Liver (tissue), 9 donors: ENCODE results near the gene PLIN4. TPM values are rescaled to one million over a fixed set of nuclear protein-coding genes. Genes with fewer than 3 reads are reported as not detected.

Experiments
- DNase-seq: peaks from one replicate; pipeline ENCODE4 v3.0.0-alpha.2; 2017; ENCODE audit warnings: low spot score
- H3K27ac ChIP-seq, 2 donors: one replicate each; pipeline ENCODE4 v1.7.0; 2013; ENCODE audit warnings: inconsistent platforms in 2 of 2, low read length in 2 of 2, control low read depth in 1 of 2, low read depth in 1 of 2, mild to moderate bottlenecking in 1 of 2
- H3K27me3 ChIP-seq, 4 donors: one replicate each; pipeline versions ENCODE4 v1.6.1 to v1.7.0; 2013; ENCODE audit warnings: low read length in 3 of 4, inconsistent platforms in 1 of 4, mild to moderate bottlenecking in 1 of 4, moderate library complexity in 1 of 4; ENCODE audit not compliant: control insufficient read depth in 4 of 4, insufficient read depth in 4 of 4
- H3K36me3 ChIP-seq, 4 donors: one replicate each; pipeline versions ENCODE4 v1.6.1 to v1.7.0; 2013; ENCODE audit warnings: low read length in 3 of 4, mild to moderate bottlenecking in 3 of 4, low read depth in 1 of 4, moderate library complexity in 1 of 4; ENCODE audit not compliant: control insufficient read depth in 4 of 4, insufficient read depth in 3 of 4
- H3K4me1 ChIP-seq, 4 donors: one replicate each; pipeline versions ENCODE4 v1.6.1 to v1.7.0; 2013; ENCODE audit warnings: low read length in 3 of 4, mild to moderate bottlenecking in 3 of 4, moderate library complexity in 1 of 4; ENCODE audit not compliant: control insufficient read depth in 4 of 4, insufficient read depth in 4 of 4
- H3K4me3 ChIP-seq, 3 donors: one replicate each; pipeline versions ENCODE4 v1.6.1 to v1.7.0; 2013; ENCODE audit warnings: low read length in 3 of 3, control low read depth in 1 of 3, low read depth in 1 of 3, mild to moderate bottlenecking in 1 of 3
- H3K9ac ChIP-seq, 2 donors: one replicate each; pipeline ENCODE4 v1.7.0; 2013; ENCODE audit warnings: low read length in 2 of 2, mild to moderate bottlenecking in 2 of 2, moderate library complexity in 2 of 2, control low read depth in 1 of 2, low read depth in 1 of 2
- H3K9me3 ChIP-seq, 4 donors: one replicate each; pipeline versions ENCODE4 v1.6.1 to v1.7.0; 2013; ENCODE audit warnings: low read length in 3 of 4; ENCODE audit not compliant: control insufficient read depth in 4 of 4
- CTCF ChIP-seq: fragments of 150-350 bp; IDR thresholded peaks from 2 replicates; pipeline ENCODE4 v1.5.1; 2017; ENCODE audit warnings: improper control_type of control experiment, low read depth, low read length; ENCODE audit not compliant: missing input control
- EGR1 ChIP-seq, 2 donors: IDR thresholded peaks; 2 replicates each; pipeline ENCODE4 v1.6.1; 2016 to 2018; ENCODE audit warnings: antibody characterized with exemption in 2 of 2, low read depth in 2 of 2
- FOXA1 ChIP-seq: IDR thresholded peaks from 2 replicates; pipeline ENCODE4 v1.6.1; 2016; ENCODE audit warnings: antibody characterized with exemption
- FOXA2 ChIP-seq: IDR thresholded peaks from 2 replicates; pipeline ENCODE4 v1.6.1; 2016; ENCODE audit warnings: antibody characterized with exemption
- HNF4A ChIP-seq, 2 donors: conservative IDR thresholded peaks; 2 replicates each; pipeline ENCODE4 v1.6.1; 2016; ENCODE audit warnings: antibody characterized with exemption in 2 of 2, mild to moderate bottlenecking in 2 of 2
- JUND ChIP-seq, 2 donors: IDR thresholded peaks; 2 replicates each; pipeline ENCODE4 v1.6.1; 2016; ENCODE audit warnings: antibody characterized with exemption in 2 of 2
- NR2F2 ChIP-seq: IDR thresholded peaks from 2 replicates; pipeline ENCODE4 v1.6.1; 2016; ENCODE audit warnings: antibody characterized with exemption
- RAD21 ChIP-seq, 2 donors: IDR thresholded peaks; 2 replicates each; pipeline ENCODE4 v1.6.1; 2016; ENCODE audit warnings: antibody characterized with exemption in 2 of 2, mild to moderate bottlenecking in 2 of 2
- REST ChIP-seq: IDR thresholded peaks from 2 replicates; pipeline ENCODE4 v1.6.1; 2016; ENCODE audit warnings: antibody characterized with exemption, mild to moderate bottlenecking
- RXRA ChIP-seq, 2 donors: IDR thresholded peaks; 2 replicates each; pipeline ENCODE4 v1.6.1; 2017 to 2018; ENCODE audit warnings: antibody characterized with exemption in 2 of 2, mild to moderate bottlenecking in 1 of 2
- SP1 ChIP-seq: IDR thresholded peaks from 2 replicates; pipeline ENCODE4 v1.6.1; 2018; ENCODE audit warnings: antibody characterized with exemption, mild to moderate bottlenecking
- TAF1 ChIP-seq: conservative IDR thresholded peaks from 2 replicates; pipeline ENCODE4 v1.6.1; 2016; ENCODE audit warnings: antibody characterized with exemption, mild to moderate bottlenecking
- YY1 ChIP-seq: IDR thresholded peaks from 2 replicates; pipeline ENCODE4 v1.6.1; 2016; ENCODE audit warnings: antibody characterized with exemption, mild to moderate bottlenecking
- WGBS: extraction: QIAGEN DNeasy Blood & Tissue Kit; methylation state at CpG from one replicate; pipeline ENCODE4 v1.1.7; 2013; 5-methylcytosine and 5-hydroxymethylcytosine counted together
- polyA plus RNA-seq, 2 donors: library from polyadenylated mRNA; stranded (reverse) in 1 of 2; unstranded in 1 of 2; fragments of 200-250 nt in 1 of 2; fragments of >200 nt in 1 of 2; fragmentation: Nextera tagmentation in 1 of 2; extraction: Ambion mirVana in 1 of 2; gene quantifications; one replicate each; pipeline versions ENCODE4 v1.2.1 to v1.2.3, GENCODE V29; 2013 to 2015
- total RNA-seq, 2 donors: library from RNA; depleted of rRNA; stranded (reverse); fragments of >200 nt; gene quantifications; one replicate each; pipeline ENCODE4 v1.2.3, GENCODE V29; 2014
- TF ChIP-seq, protein P1 (sequence below): IDR thresholded peaks from 2 replicates; pipeline ENCODE4 v1.6.1; 2016; ENCODE audit warnings: antibody characterized with exemption
- TF ChIP-seq, protein P2 (sequence below): IDR thresholded peaks from 2 replicates; pipeline ENCODE4 v1.6.1; 2016; ENCODE audit warnings: antibody characterized with exemption
- donor health status: healthy.
- donor health status: healthy.
- donor health status: healthy.
- donor health status: healthy.
- donor health status: healthy.

The PLIN4 gene
- total and polyA plus RNA-seq, 4 donors, result 3.1 to 49.1 (median 9.5) TPM

- H3K27ac ChIP-seq, result no peak overlapping the region
- no peak overlapping the region for H3K9ac ChIP-seq
- no peak overlapping the region for H3K4me3 ChIP-seq
- DNase-seq, result no peak
- no peaks in the 10 kb centered on the region for H3K4me1 ChIP-seq
- peaks cover 11 to 58% (median 24%) of the 10 kb centered on the region in 4 donors for H3K36me3 ChIP-seq
- WGBS, result 94% methylated on average over 37 of the region's 37 CpGs
- no peaks in the 10 kb centered on the region for H3K27me3 ChIP-seq
- H3K9me3 ChIP-seq, result no peaks in the 10 kb centered on the region
- TF ChIP-seq RAD21 (IDR thresholded peaks at IDR 0.05) (no peak), REST (no peak), TAF1 (no peak), HNF4A (conservative IDR thresholded peaks at IDR 0.05) (no peak), NR2F2 (no peak)
Observed at GRCh38 chr19:4510435-4511255, 7.6 kb downstream of the PLIN4 start.

DNA sequence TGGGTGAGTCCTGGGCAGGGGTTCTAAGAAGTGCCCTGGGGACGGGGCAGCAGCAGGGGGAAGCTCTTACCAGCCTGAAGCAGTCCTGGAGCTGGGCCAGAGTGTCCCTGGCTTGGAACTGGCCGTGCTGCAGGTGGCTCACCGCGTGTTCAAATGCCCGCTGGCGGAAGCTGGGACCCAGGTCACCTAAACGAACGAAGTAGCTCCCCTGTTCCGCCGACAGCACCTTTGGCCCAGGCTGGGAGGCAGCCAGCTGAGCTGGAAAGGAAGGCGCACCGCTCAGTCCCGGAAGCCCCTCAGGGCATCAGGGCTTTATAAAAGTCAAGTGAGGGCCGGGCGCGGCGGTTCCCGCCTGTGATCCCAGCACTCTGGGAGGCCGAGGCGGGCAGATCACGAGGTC, 9.6 kb downstream of the PLIN4 start:
- Histone ChIP-seq H3K27ac (no peak overlapping the region), H3K36me3 (peaks cover 15 to 70% (median 28%) of the 10 kb centered on the region in 4 donors), H3K4me3 (no peak overlapping the region), H3K4me1 (no peaks in the 10 kb centered on the region), H3K9ac (no peak overlapping the region), H3K9me3 (no peaks in the 10 kb centered on the region), H3K27me3 (no peaks in the 10 kb centered on the region)
- WGBS, result 89% methylated on average over 21 of the region's 21 CpGs
- TF ChIP-seq FOXA1 (no peak), RAD21 (IDR thresholded peaks at IDR 0.05) (no peak), JUND (IDR thresholded peaks at IDR 0.05) (no peak), YY1 (no peak), TAF1 (no peak), RXRA (IDR thresholded peaks at IDR 0.05) (no peak)
- TF ChIP-seq, protein P1, sequence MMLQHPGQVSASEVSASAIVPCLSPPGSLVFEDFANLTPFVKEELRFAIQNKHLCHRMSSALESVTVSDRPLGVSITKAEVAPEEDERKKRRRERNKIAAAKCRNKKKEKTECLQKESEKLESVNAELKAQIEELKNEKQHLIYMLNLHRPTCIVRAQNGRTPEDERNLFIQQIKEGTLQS, result no peak
- no peak for DNase-seq

DNA sequence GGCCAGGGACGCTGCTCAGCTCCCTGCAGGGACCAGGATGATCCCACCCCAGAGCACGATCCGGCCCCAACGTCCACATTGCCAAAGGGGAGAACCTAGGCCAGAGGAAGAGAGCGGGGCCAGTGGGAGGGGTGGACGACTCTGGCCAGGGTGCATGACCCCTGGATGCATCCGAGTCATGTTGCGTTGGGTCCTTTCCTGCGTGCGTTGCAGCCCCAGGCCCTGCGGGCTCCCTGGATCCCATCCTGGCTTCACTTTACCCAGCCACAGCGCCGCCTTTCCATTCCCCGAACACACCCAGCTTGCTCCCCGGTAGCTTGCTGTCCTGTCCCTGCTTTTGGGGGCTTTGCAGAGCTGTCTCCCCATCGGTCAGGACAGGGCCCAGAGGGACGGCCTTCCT, 10.5 kb downstream of the PLIN4 start:
- Histone ChIP-seq H3K9me3 (no peaks in the 10 kb centered on the region), H3K9ac (no peak overlapping the region), H3K27ac (no peak overlapping the region), H3K4me3 (no peak overlapping the region), H3K36me3 (peaks cover 8 to 71% (median 23%) of the 10 kb centered on the region in 4 donors), H3K27me3 (no peaks in the 10 kb centered on the region), H3K4me1 (no peaks in the 10 kb centered on the region)
- WGBS, result 88% methylated on average over 17 of the region's 17 CpGs
- no peak for DNase-seq
- no peak for TF ChIP-seq RXRA (IDR thresholded peaks at IDR 0.05)
- no peak for TF ChIP-seq YY1
- no peak for TF ChIP-seq FOXA1
- no peak for TF ChIP-seq SP1
- no peak for TF ChIP-seq CTCF
- TF ChIP-seq EGR1 (IDR thresholded peaks at IDR 0.05; ENCODE audit: low read depth in 2 of 2), result no peak
- TF ChIP-seq, protein P2, sequence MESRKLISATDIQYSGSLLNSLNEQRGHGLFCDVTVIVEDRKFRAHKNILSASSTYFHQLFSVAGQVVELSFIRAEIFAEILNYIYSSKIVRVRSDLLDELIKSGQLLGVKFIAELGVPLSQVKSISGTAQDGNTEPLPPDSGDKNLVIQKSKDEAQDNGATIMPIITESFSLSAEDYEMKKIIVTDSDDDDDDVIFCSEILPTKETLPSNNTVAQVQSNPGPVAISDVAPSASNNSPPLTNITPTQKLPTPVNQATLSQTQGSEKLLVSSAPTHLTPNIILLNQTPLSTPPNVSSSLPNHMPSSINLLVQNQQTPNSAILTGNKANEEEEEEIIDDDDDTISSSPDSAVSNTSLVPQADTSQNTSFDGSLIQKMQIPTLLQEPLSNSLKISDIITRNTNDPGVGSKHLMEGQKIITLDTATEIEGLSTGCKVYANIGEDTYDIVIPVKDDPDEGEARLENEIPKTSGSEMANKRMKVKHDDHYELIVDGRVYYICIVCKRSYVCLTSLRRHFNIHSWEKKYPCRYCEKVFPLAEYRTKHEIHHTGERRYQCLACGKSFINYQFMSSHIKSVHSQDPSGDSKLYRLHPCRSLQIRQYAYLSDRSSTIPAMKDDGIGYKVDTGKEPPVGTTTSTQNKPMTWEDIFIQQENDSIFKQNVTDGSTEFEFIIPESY, result no peak
- TF ChIP-seq FOXA2, result no peak
- TF ChIP-seq NR2F2, result no peak
